Left colon (tissue), 2 donors: Measurements from ENCODE around the gene LINC00237. TPM values are rescaled to one million over a fixed set of nuclear protein-coding genes. Genes with fewer than 3 reads are reported as not detected.

ENCODE experiments used
- ATAC-seq: fragments of 200-7000 bp; cut with Tn5 transposase; one replicate; pipeline ENCODE4 v1.9.1; 2020; ENCODE audit warnings: mild to moderate bottlenecking, moderate library complexity
- DNase-seq, 2 donors: peaks; one replicate each; pipeline ENCODE4 v3.0.0-alpha.2; 2020
- intact Hi-C, 2 donors: fragments of 100-400 bp; cut with DNase I in 1 of 2; cut with micrococcal nuclease in 1 of 2; formaldehyde crosslinking; loops; one replicate each; pipeline versions ENCODE4 v1.11.2 to v1.14.0; 2022; cut with DNase I, micrococcal nuclease
- total RNA-seq, 2 donors: library from RNA; stranded (reverse); fragmentation: NEBNext Ultra II Directional; extraction: Animal tissue kit (Norgen Biotek cat#: 25700); gene quantifications; one replicate each; pipeline ENCODE4 v1.2.1, GENCODE V29; 2021
- donor health status: DM: no; HTN: no; CAD: no.
- donor health status: DM: yes; HTN: yes; CAD: no.

LINC00237 gene
- total RNA-seq, 2 donors from 2014 or later: not detected

GRCh38 chr20:21063276-21063675 is 42.9 kb downstream of the LINC00237 start:
- ATAC-seq (no peak), DNase-seq (no peak)
- intact Hi-C loops: no loop called here

GRCh38 chr20:21053002-21053762 is 53.0 kb downstream of the LINC00237 start:
- intact Hi-C loops: no loop called here
- DNase-seq (no peak), ATAC-seq (no peak)

GRCh38 chr20:21052686-21053001 is 53.5 kb downstream of the LINC00237 start:
- no peak for ATAC-seq
- no peak for DNase-seq
- intact Hi-C loops: no loop called here

- DNase-seq (no peak), ATAC-seq (no peak)
- intact Hi-C loops: no loop called here
Measured at GRCh38 chr20:21052241-21052640, 53.9 kb downstream of the LINC00237 start.

GRCh38 chr20:21050710-21051109 is 55.4 kb downstream of the LINC00237 start:
- DNase-seq (no peak), ATAC-seq (no peak)
- intact Hi-C loops: no loop called here

- ATAC-seq (no peak), DNase-seq (no peak)
- intact Hi-C loops: no loop called here
Measured at GRCh38 chr20:21049305-21049828, 56.8 kb downstream of the LINC00237 start.

- DNase-seq (peak in 1 of 2 donors; percentile 67), ATAC-seq (peak; percentile 74)
- intact Hi-C loops: no loop called here
Measured at GRCh38 chr20:21048841-21049273, 57.3 kb downstream of the LINC00237 start.

- no peak for ATAC-seq
- intact Hi-C loops: no loop called here
Measured at GRCh38 chr20:21047981-21048380, 58.2 kb downstream of the LINC00237 start.

GRCh38 chr20:21046413-21047070 is 59.6 kb downstream of the LINC00237 start:
- intact Hi-C loops: no loop called here
- ATAC-seq (no peak), DNase-seq (no peak)

More at GRCh38 chr20:21047981-21048380, 58.2 kb downstream of the LINC00237 start:
- DNase-seq: no peak

Other genes with a start within 250 kb of the LINC00237 start
- 10 to 100 TPM; 10.0 to 23.4 TPM for gene KIZ, start 19.7 kb upstream of the LINC00237 start, total RNA-seq
- 10 to 100 TPM; 31.9 to 40.2 TPM for gene XRN2, start 197.0 kb upstream of the LINC00237 start, total RNA-seq